Peyer's patch (tissue), 4 donors: ENCODE results near the gene PCP4L1.

Experiments
- POLR2A ChIP-seq, 2 donors: fragments of 450-650 bp; IDR thresholded peaks; one replicate each; pipeline ENCODE4 v1.5.1; 2017; ENCODE audit warnings: antibody characterized with exemption in 2 of 2, mild to moderate bottlenecking in 2 of 2, moderate library complexity in 2 of 2
- TF ChIP-seq, protein P1 (sequence below), 6 experiments: fragments of 450-650 bp in 4 of 6; fragments of 200-600 bp in 2 of 6; sonication (generic) in 1 of 6; IDR thresholded peaks; one replicate each; pipeline ENCODE4 v1.5.1; 2017 to 2019; ENCODE audit warnings: antibody characterized with exemption in 6 of 6, mild to moderate bottlenecking in 3 of 6, moderate library complexity in 1 of 6

DNA sequence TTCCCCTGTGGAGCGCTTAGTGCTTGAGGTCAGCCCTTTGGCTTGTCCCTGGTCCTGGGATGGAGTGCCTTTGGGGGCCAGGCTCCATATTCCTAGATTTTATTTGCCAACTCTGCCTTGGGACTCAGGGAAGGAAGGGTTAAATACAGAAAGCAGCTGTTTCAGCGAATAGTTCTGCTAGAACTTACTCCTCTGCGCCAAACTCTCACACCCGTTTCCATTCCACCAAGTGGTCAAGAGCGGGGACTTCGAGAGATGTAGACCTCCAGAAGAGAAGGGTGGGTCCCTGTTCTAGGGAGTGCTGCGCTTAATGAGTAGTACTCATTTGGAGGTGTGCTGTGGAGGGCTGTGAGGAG, 33.4 kb upstream of the PCP4L1 start:
- TF ChIP-seq, protein P1, sequence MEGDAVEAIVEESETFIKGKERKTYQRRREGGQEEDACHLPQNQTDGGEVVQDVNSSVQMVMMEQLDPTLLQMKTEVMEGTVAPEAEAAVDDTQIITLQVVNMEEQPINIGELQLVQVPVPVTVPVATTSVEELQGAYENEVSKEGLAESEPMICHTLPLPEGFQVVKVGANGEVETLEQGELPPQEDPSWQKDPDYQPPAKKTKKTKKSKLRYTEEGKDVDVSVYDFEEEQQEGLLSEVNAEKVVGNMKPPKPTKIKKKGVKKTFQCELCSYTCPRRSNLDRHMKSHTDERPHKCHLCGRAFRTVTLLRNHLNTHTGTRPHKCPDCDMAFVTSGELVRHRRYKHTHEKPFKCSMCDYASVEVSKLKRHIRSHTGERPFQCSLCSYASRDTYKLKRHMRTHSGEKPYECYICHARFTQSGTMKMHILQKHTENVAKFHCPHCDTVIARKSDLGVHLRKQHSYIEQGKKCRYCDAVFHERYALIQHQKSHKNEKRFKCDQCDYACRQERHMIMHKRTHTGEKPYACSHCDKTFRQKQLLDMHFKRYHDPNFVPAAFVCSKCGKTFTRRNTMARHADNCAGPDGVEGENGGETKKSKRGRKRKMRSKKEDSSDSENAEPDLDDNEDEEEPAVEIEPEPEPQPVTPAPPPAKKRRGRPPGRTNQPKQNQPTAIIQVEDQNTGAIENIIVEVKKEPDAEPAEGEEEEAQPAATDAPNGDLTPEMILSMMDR (IDR thresholded peaks at IDR 0.05): no peak
- TF ChIP-seq POLR2A (IDR thresholded peaks at IDR 0.05): no peak
